Measurements from ENCODE around the gene GALNT2.

- no peak for TF ChIP-seq POLR2A (IDR thresholded peaks at IDR 0.05; ENCODE audit: low read depth, low read length)
- no peak for TF ChIP-seq POLR2AphosphoS5 (IDR thresholded peaks at IDR 0.05; ENCODE audit: low read depth, low read length)
- no peak for TF ChIP-seq TAF1 (IDR thresholded peaks at IDR 0.05; ENCODE audit: low read depth, low read length)
- TF ChIP-seq POU2F2 (IDR thresholded peaks at IDR 0.05; ENCODE audit: low read depth, low read length) = no peak
- no peak for TF ChIP-seq PAX5 (IDR thresholded peaks at IDR 0.05; ENCODE audit: insufficient read depth, low read length, severe bottlenecking)
These were observed 75.0 kb downstream of the GALNT2 start for GRCh38 chr1:230141797-230142607.
